ENCODE results near the gene CHMP3.
"Not testable (repeated sequence)": the region's sequence is repeated elsewhere in the genome, so short reads cannot be mapped to it uniquely, and the experiment has no call there.

DNA sequence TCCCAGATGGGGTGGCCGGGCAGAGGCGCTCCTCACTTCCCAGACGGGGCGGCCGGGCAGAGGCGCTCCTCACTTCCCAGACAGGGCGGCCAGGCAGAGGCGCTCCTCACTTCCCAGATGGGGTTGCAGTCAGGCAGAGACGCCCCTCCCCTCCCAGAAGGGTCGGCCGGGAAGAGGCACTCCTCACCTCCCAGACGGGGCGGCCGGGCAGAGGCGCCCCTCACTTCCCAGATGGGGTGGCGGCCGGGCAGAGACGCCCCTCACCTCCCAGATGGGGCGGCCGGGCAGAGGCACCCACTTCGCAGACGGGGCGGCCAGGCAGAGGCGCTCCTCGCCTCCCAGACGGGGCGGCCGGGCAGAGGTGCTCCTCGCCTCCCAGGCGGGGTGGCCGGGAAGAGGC, 13.8 kb downstream of the CHMP3 start:
- TF ChIP-seq, protein P1, sequence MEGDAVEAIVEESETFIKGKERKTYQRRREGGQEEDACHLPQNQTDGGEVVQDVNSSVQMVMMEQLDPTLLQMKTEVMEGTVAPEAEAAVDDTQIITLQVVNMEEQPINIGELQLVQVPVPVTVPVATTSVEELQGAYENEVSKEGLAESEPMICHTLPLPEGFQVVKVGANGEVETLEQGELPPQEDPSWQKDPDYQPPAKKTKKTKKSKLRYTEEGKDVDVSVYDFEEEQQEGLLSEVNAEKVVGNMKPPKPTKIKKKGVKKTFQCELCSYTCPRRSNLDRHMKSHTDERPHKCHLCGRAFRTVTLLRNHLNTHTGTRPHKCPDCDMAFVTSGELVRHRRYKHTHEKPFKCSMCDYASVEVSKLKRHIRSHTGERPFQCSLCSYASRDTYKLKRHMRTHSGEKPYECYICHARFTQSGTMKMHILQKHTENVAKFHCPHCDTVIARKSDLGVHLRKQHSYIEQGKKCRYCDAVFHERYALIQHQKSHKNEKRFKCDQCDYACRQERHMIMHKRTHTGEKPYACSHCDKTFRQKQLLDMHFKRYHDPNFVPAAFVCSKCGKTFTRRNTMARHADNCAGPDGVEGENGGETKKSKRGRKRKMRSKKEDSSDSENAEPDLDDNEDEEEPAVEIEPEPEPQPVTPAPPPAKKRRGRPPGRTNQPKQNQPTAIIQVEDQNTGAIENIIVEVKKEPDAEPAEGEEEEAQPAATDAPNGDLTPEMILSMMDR (IDR thresholded peaks at IDR 0.05), result not testable (repeated sequence)
- not testable (repeated sequence) for TF ChIP-seq POLR2A (IDR thresholded peaks at IDR 0.05)

All from Peyer's patch (tissue), 4 donors.